Neural cell (in vitro differentiated cells): ENCODE results near the gene MYOCD. TPM values are rescaled to one million over a fixed set of nuclear protein-coding genes. Genes with fewer than 3 reads are reported as not detected.

ENCODE experiments used
- H2AFZ ChIP-seq: fragments of 200-600, 300-800 bp; sonication (generic), shearing (Covaris generic); 2 replicates; pipeline ENCODE4 v1.6.0; 2014; ENCODE audit warnings: low read depth, mild to moderate bottlenecking, antibody characterized with exemption, low read length, moderate library complexity
- H3F3A ChIP-seq: fragments of 200-600 bp; shearing (Covaris generic); 2 replicates; pipeline ENCODE4 v1.6.1; 2016; ENCODE audit warnings: mild to moderate bottlenecking, moderate library complexity, mixed read lengths, antibody characterized with exemption, low read length; ENCODE audit not compliant: insufficient read depth, poor library complexity, severe bottlenecking
- H3K27ac ChIP-seq: fragments of 200-600, 300-800 bp; sonication (generic), shearing (Covaris generic); 2 replicates; pipeline ENCODE4 v1.5.1; 2014; ENCODE audit warnings: mild to moderate bottlenecking, low read length, moderate library complexity
- H3K27me3 ChIP-seq: fragments of 300-800, 200-600 bp; sonication (generic), shearing (Covaris generic); 2 replicates; pipeline ENCODE4 v1.6.0; 2014; ENCODE audit warnings: mild to moderate bottlenecking, low read depth, low read length, moderate library complexity; ENCODE audit not compliant: insufficient read depth
- H3K36me3 ChIP-seq: fragments of 300-800, 200-600 bp; sonication (generic), shearing (Covaris generic); 2 replicates; pipeline ENCODE4 v1.5.1; 2014; ENCODE audit warnings: mild to moderate bottlenecking, antibody characterized with exemption, low read length, moderate library complexity; ENCODE audit not compliant: insufficient read depth
- H3K4me2 ChIP-seq: fragments of 300-800, 200-600 bp; sonication (generic), shearing (Covaris generic); 2 replicates; pipeline ENCODE4 v1.6.0; 2014; ENCODE audit warnings: mild to moderate bottlenecking, low read length
- H3K4me3 ChIP-seq: fragments of 300-800, 200-600 bp; sonication (generic), shearing (Covaris generic); 2 replicates; pipeline ENCODE4 v1.5.1; 2014; ENCODE audit warnings: mild to moderate bottlenecking, low read length, moderate library complexity
- H3K79me2 ChIP-seq: fragments of 200-600 bp; shearing (Covaris generic); replicated peaks from 2 replicates; pipeline ENCODE4 v1.6.0; 2014; ENCODE audit warnings: mild to moderate bottlenecking, low read length, moderate library complexity; ENCODE audit not compliant: insufficient read depth
- H3K9ac ChIP-seq: fragments of 300-800, 200-600 bp; sonication (generic), shearing (Covaris generic); 2 replicates; pipeline ENCODE4 v1.6.1; 2016; ENCODE audit warnings: mild to moderate bottlenecking, low read length, mixed read lengths
- H3K9me2 ChIP-seq: fragments of 200-600 bp; shearing (Covaris generic); 2 replicates; pipeline ENCODE4 v1.6.1; 2016; ENCODE audit warnings: mild to moderate bottlenecking, low read length, mixed read lengths; ENCODE audit not compliant: insufficient read depth
- H3K9me3 ChIP-seq: fragments of 200-600, 300-800 bp; sonication (generic), shearing (Covaris generic); 2 replicates; pipeline ENCODE4 v1.6.1; 2016; ENCODE audit warnings: mild to moderate bottlenecking, mixed run types, low read length, moderate library complexity, mixed read lengths
- H4K20me1 ChIP-seq: fragments of 200-600 bp; shearing (Covaris generic); 2 replicates; pipeline ENCODE4 v1.6.1; 2016; ENCODE audit warnings: mild to moderate bottlenecking, mixed run types; ENCODE audit not compliant: insufficient read depth
- CTCF ChIP-seq: fragments of 450-650 bp; IDR thresholded peaks from 2 replicates; pipeline ENCODE4 v1.5.1; 2014; ENCODE audit warnings: antibody characterized with exemption, mild to moderate bottlenecking, moderate library complexity; ENCODE audit not compliant: poor library complexity, severe bottlenecking
- EP300 ChIP-seq: fragments of 450-650 bp; conservative IDR thresholded peaks from 2 replicates; pipeline ENCODE4 v1.6.1; 2014; ENCODE audit warnings: antibody characterized with exemption, mild to moderate bottlenecking, moderate library complexity; ENCODE audit not compliant: poor library complexity, severe bottlenecking
- EZH2 ChIP-seq: fragments of 200-600, 300-800 bp; shearing (Covaris generic), sonication (generic); IDR thresholded peaks from 2 replicates; pipeline ENCODE4 v1.6.1; 2014; ENCODE audit warnings: antibody characterized with exemption, low read length, borderline replicate concordance, mild to moderate bottlenecking; ENCODE audit not compliant: insufficient read depth, poor library complexity, severe bottlenecking
- MXI1 ChIP-seq: fragments of 450-650 bp; conservative IDR thresholded peaks from 2 replicates; pipeline ENCODE4 v1.6.1; 2014; ENCODE audit warnings: antibody characterized with exemption, mild to moderate bottlenecking; ENCODE audit not compliant: poor library complexity, severe bottlenecking
- POLR2AphosphoS5 ChIP-seq: IDR thresholded peaks from 2 replicates; pipeline ENCODE4 v1.6.1; 2012
- RAD21 ChIP-seq: fragments of 450-650 bp; conservative IDR thresholded peaks from 2 replicates; pipeline ENCODE4 v1.6.1; 2014; ENCODE audit warnings: antibody characterized with exemption, mild to moderate bottlenecking, moderate library complexity
- REST ChIP-seq: IDR thresholded peaks from 2 replicates; pipeline ENCODE4 v1.6.1; 2012; ENCODE audit warnings: borderline replicate concordance
- SMC3 ChIP-seq: fragments of 450-650 bp; conservative IDR thresholded peaks from 2 replicates; pipeline ENCODE4 v1.6.1; 2014; ENCODE audit warnings: antibody characterized with exemption, mild to moderate bottlenecking, moderate library complexity; ENCODE audit not compliant: poor library complexity
- TAF1 ChIP-seq: IDR thresholded peaks from 2 replicates; pipeline ENCODE4 v1.6.1; 2012; ENCODE audit warnings: low read depth
- polyA plus RNA-seq: library from polyadenylated mRNA; depleted of rRNA; stranded (reverse); fragments of >200 nt; gene quantifications from 2 replicates; pipeline ENCODE4 v1.2.3, GENCODE V29; 2014

Gene MYOCD
- polyA plus RNA-seq, 1 donor from 2014 or later = not detected

DNA sequence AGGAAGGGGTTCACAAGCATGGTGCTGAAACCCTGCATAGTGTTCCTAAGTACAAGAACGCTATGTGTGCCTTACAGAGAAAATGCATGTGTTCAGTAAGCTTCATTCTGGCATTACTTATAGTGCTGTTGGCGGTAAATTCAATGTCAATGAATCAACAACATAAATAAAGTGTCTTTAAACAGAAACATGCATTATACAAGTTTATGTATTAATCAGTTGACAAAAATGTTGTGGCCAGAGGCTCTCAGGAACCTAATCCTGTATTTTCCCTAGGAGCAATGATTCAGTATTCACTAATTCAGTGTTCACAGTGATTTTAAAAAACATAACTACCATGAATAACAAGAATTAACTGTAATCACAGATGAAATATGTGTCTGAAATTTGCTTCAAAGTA, 47.1 kb upstream of the MYOCD start:
- H3K9me2 ChIP-seq = no peaks in the 10 kb centered on the region
- H3K9me3 ChIP-seq = no peaks in the 10 kb centered on the region
- no peak overlapping the region for H2AFZ ChIP-seq
- H3K4me3 ChIP-seq = no peak overlapping the region
- H3K4me2 ChIP-seq = no peak overlapping the region
- H3K27me3 ChIP-seq = no peaks in the 10 kb centered on the region
- TF ChIP-seq MXI1 (no peak), EP300 (no peak), TAF1 (no peak), SMC3 (no peak), REST (no peak), RAD21 (no peak), CTCF (no peak), EZH2 (no peak), POLR2AphosphoS5 (no peak)
- no peak overlapping the region for H3K9ac ChIP-seq
- no peaks in the 10 kb centered on the region for H3K79me2 ChIP-seq
- no peaks in the 10 kb centered on the region for H3F3A ChIP-seq
- H3K27ac ChIP-seq = no peak overlapping the region
- H4K20me1 ChIP-seq = no peaks in the 10 kb centered on the region
- no peaks in the 10 kb centered on the region for H3K36me3 ChIP-seq

GRCh38 chr17:12619459-12620199, 46.1 kb upstream of the MYOCD start:
- H3K27ac ChIP-seq = no peak overlapping the region
- no peaks in the 10 kb centered on the region for H3K9me3 ChIP-seq
- H3K9ac ChIP-seq = no peak overlapping the region
- no peaks in the 10 kb centered on the region for H4K20me1 ChIP-seq
- H3K4me3 ChIP-seq = no peak overlapping the region
- H3K4me2 ChIP-seq = no peak overlapping the region
- no peaks in the 10 kb centered on the region for H3F3A ChIP-seq
- H3K36me3 ChIP-seq = no peaks in the 10 kb centered on the region
- no peaks in the 10 kb centered on the region for H3K27me3 ChIP-seq
- H3K9me2 ChIP-seq = no peaks in the 10 kb centered on the region
- no peak overlapping the region for H2AFZ ChIP-seq
- no peak for TF ChIP-seq EP300
- TF ChIP-seq SMC3 = no peak
- no peak for TF ChIP-seq EZH2
- TF ChIP-seq POLR2AphosphoS5 = no peak
- no peak for TF ChIP-seq CTCF
- no peak for TF ChIP-seq REST
- H3K79me2 ChIP-seq = no peaks in the 10 kb centered on the region
